ENCODE results near the gene FGF21.

DNA sequence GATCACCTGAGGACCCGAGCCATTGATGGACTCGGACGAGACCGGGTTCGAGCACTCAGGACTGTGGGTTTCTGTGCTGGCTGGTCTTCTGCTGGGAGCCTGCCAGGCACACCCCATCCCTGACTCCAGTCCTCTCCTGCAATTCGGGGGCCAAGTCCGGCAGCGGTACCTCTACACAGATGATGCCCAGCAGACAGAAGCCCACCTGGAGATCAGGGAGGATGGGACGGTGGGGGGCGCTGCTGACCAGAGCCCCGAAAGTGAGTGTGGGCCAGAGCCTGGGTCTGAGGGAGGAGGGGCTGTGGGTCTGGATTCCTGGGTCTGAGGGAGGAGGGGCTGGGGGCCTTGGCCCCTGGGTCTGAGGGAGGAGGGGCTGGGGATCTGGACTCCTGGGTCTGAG is 888 bp downstream of the FGF21 start:
- TF ChIP-seq, protein P1, sequence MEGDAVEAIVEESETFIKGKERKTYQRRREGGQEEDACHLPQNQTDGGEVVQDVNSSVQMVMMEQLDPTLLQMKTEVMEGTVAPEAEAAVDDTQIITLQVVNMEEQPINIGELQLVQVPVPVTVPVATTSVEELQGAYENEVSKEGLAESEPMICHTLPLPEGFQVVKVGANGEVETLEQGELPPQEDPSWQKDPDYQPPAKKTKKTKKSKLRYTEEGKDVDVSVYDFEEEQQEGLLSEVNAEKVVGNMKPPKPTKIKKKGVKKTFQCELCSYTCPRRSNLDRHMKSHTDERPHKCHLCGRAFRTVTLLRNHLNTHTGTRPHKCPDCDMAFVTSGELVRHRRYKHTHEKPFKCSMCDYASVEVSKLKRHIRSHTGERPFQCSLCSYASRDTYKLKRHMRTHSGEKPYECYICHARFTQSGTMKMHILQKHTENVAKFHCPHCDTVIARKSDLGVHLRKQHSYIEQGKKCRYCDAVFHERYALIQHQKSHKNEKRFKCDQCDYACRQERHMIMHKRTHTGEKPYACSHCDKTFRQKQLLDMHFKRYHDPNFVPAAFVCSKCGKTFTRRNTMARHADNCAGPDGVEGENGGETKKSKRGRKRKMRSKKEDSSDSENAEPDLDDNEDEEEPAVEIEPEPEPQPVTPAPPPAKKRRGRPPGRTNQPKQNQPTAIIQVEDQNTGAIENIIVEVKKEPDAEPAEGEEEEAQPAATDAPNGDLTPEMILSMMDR (conservative IDR thresholded peaks at IDR 0.05; ENCODE audit: low read depth, low read length) = no peak
- TF ChIP-seq EZH2 (IDR thresholded peaks at IDR 0.05; ENCODE audit: low read length, unreplicated experiment) = no peak

Data from PC-3 (cell line).